GM20000 (cell line): ENCODE measurements around the gene ALKBH3.

ENCODE experiments used
- DNase-seq: peaks from one replicate; pipeline ENCODE4 v3.0.0; 2012; ENCODE audit warnings: low spot score
- TF ChIP-seq, protein P1 (sequence below): IDR thresholded peaks from 2 replicates; pipeline ENCODE4 v1.5.1; 2012; ENCODE audit warnings: mild to moderate bottlenecking, control low read depth; ENCODE audit errors: extremely low read depth, missing control alignments

Gene ALKBH3

DNA sequence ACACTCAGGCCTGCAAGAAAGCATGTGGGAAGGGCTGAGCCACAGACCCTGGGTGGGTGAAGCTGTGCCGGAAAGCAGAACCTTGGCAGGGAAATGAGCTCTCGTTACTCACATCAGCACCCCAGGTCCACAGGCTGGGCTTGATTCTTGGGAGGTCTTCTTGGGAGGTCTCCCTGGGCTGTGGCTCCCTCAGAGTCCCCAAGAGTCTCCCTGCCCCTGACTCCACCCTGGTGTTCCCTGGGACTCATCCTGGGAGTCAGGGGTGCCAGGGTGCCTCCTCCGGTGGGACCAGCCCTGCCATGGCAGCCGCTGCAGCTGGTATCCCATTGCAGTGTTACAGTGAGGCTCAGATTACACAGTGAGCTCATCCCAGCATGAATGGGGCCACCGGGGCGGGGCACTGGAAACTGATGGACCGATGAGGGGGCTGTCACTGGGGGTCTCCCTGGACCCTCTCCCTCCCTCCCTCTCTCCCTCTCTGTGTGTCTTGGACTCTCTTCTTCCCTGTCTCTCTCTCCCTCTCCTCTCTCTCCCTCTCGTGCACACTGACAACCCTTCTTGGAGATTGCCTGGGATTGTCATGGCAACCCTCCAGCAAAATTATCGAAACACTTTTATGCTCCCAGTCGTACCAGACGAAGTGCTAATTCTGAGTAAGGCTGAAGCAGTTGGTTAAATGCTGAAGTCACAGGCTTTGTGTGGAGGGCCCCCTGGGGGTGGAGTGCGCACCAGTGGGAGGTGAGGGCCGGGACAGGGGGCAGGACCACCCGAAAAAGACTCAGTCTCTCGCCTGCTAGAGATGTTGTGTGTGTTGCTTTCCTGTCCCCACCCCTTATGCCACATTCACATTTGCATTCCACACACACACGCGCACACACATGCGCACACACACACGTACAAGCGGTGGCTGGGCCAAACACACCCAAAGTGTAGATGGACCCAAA, 53.2 kb downstream of the ALKBH3 start:
- no peak for DNase-seq
- TF ChIP-seq, protein P1, sequence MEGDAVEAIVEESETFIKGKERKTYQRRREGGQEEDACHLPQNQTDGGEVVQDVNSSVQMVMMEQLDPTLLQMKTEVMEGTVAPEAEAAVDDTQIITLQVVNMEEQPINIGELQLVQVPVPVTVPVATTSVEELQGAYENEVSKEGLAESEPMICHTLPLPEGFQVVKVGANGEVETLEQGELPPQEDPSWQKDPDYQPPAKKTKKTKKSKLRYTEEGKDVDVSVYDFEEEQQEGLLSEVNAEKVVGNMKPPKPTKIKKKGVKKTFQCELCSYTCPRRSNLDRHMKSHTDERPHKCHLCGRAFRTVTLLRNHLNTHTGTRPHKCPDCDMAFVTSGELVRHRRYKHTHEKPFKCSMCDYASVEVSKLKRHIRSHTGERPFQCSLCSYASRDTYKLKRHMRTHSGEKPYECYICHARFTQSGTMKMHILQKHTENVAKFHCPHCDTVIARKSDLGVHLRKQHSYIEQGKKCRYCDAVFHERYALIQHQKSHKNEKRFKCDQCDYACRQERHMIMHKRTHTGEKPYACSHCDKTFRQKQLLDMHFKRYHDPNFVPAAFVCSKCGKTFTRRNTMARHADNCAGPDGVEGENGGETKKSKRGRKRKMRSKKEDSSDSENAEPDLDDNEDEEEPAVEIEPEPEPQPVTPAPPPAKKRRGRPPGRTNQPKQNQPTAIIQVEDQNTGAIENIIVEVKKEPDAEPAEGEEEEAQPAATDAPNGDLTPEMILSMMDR = no peak

DNA sequence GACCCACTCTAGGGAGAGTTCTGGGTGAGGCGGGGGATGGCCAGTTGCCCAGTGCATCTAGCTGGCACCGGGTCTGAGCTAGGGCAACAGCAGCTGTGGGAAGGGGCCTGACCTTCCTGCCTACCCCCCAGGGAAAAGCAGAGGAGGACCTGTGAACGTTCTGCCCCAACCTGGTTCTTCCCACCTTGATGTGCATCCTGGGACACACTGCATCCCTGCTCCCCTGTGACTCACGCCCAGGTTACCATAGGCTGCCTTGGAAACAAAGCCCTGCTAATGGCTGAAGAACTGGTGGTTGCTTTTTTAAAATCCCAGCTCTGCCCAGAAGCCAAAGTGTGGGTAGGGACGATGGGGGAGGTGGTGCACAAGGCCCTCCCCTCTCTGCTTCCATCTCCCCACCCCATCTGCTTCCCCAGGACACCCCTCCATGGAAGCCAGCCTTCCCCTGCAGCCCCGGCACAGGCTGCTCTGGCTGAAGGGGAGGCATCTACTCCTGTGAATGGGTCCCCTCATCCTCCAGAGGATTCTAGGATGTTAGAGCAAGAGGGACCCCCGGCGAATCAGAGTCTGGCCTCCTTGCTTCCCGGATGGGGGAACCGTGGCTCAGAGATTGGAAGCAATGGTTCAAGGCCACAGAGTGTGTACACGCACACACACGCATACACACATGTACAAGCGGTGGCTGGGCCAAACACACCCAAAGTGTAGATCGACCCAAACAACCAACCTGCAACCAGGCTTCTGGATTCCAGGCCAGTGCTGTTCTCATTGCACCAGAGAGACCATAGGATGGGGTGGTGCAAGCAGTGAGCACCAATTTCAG, 54.2 kb downstream of the ALKBH3 start:
- TF ChIP-seq, protein P1 = no peak

DNA sequence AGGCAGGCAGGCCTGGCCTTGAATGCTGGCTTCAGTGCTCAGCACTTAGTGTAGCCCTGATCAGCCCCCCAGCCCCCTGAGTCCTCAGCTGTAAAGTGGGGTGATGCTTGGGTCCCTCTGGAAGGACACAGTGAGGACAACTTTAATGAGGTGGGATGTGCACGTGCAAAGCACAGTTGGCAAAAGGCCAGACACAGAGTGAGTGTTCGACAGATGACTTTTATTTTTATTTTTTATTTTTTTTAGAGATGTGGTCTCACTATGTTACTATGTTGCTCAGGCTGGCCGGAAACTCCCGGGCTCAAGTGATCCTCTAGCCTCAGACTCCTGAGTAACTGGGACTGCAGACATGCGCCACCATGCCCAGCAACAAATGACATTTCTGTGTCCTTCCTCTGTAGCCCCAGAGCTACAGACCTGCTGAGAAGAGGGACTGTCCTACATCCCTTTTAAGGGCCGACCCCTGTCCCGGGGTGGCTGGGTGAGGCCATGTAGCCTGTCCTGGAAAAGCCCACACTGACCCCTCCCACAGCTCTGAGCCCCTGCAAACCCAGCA, 54.9 kb downstream of the ALKBH3 start:
- DNase-seq = no peak
- TF ChIP-seq, protein P1 = no peak

More for the DNA sequence above, 54.2 kb downstream of the ALKBH3 start:
- no peak for DNase-seq

DNA sequence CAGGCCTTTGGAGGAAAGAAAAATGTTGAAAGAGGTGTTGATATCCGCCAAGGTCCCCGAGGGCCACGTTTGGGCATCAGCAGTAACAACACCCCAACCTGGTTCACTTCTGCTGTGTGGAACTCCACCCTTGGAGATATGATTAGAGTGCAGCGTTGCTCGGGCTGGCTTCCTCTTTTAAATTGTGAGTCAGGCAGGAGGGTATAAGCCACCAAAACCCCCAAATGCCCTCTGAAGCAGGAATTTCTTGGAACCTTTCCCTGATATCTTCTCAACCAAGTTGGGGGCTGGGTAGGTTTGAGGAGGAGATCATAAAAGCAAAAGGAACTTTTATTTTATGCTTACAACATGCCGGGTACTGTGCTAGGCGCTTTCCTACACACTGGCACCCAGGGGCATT, 55.4 kb downstream of the ALKBH3 start:
- TF ChIP-seq, protein P1 = no peak
- DNase-seq = no peak

DNA sequence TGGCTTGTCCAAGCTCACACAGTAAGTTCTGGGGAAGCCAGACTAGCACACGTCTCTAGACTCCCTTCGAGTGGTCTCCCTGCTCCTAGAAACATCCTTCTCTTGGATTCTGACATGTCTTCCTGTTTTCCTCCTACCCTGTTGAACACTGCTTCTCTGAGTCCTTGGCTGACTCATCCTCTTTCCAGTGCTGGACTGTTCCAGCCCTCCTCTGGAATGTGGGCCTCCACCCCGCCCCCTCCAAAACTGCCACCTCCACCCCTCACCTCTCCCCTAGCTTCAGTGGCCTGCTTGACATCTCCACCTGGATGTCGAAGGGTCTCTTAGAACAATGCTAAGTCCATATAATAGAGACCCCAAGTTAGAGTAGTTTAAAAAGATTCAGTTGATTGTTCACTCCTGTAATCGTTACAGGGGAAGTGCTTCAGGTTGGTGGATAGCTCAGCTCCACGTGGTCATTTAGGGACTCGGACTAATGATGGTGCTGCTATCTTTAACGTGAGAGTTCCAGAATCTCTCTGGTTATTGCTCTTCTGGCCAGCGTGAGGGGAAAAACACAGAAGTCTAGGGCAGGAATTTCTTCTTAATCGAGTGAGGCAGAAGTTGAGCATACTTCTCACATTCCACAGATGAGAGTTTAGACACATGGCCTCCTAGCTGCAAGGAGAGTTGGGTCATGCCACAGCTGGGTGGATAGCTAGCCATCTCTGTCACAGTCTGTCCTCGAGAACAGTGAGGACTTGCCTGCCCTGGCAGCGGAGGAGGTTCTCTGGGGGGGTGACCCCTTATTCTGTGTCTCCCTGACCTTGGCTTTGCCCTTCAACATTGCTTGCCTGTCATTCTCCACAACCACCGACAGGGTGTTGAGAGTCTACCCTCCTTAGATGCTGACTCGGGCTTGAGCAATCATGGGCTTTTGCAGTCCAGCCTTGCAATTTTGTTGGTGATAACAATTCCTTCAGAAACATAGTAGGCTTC, 57.1 kb downstream of the ALKBH3 start:
- DNase-seq = no peak
- TF ChIP-seq, protein P1 = no peak

DNA sequence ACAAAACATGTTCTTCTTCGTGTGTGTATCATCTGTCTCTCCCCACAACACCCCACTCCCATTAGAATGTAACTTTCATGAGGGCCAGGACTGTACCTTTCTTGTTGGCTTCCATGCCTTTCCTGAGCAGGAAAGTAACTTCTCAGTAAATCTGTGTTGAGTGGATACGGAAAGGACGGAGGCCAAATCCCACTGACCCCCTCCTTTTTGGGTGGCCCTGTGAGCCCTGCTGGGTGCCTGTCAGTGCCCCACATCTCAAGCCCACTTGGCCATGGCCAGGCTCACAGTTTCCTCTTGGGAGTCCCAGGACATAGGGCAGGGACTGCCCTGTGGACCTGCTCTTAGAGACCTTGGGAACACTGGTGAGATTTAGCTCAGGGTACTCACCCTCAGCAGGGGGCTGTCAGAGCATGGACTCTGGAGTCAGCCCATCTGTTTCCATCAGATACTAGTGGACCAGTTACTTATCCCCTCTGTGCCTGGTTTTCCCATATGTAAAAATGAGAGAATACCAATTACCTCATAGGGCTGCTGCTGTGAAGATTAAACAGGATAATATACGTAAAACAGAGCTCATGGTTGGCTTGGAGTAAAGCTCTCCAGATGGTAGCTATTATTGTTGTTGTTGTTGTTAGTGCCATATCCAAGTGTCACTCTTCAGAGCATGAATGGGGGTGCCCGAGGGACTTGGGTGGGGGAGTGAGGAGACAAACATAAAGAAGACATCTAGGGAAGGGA, 60.8 kb downstream of the ALKBH3 start:
- TF ChIP-seq, protein P1 = no peak
- DNase-seq = no peak
